GM18909 (cell line): Measurements from ENCODE around the gene TTLL3.
"Not testable (repeated sequence)": the region's sequence is repeated elsewhere in the genome, so short reads cannot be mapped to it uniquely, and the experiment has no call there.

Experiments
- ATAC-seq: cut with Tn5 transposase; IDR thresholded peaks from one replicate; pipeline ENCODE4 v1.9.1; 2021; ENCODE audit warnings: mild to moderate bottlenecking; ENCODE audit not compliant: unreplicated experiment, poor library complexity

The TTLL3 gene

GRCh38 chr3:9863058-9863772 lies 53.2 kb downstream of the TTLL3 start:
- no peak for ATAC-seq

DNA sequence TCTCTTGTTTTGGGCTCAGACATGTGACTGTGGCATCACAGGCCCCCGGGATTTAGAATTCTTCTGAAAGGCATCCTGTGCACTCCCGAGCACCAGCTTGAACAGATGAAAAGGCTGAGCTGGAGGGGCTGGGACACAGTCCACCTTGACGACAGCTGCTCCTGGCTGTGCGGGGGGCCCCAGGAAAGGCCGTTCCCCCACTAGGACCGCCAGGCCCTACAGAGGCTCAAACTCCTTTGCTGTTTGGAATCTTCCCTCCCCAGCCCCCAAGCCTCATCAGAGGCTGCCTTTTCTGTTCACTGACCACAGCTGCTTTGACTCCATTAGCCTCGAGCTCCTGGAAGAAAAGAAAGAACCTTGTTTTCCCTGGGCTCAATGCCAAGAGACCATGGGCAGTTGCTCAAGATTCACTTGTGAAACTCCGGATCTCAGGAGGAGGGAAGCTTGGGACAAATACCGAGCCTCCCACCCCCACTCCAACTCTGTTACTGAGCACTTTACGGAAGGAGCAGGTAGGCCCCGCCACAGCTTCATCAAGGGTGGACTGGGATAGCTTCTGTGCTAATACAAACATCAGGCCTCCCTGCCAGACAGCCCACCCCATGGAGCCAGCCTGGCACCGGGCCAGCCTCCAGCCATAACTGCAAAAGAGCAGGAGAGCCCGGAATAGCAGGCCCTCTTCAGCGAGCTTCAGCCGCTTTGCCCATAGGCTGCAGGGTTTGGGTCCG lies 54.3 kb downstream of the TTLL3 start:
- ATAC-seq: no peak

- ATAC-seq: not testable (repeated sequence)
Measured at GRCh38 chr3:9865125-9865637, 55.1 kb downstream of the TTLL3 start.

- no peak for ATAC-seq
Measured at GRCh38 chr3:9866639-9867038, 56.6 kb downstream of the TTLL3 start.

- ATAC-seq: no peak
Measured at GRCh38 chr3:9867106-9867505, 57.0 kb downstream of the TTLL3 start.

- ATAC-seq: no peak
Measured at GRCh38 chr3:9869955-9870354, 59.9 kb downstream of the TTLL3 start.

GRCh38 chr3:9870978-9871377 lies 60.9 kb downstream of the TTLL3 start:
- ATAC-seq: no peak

GRCh38 chr3:9872067-9872466 lies 62.0 kb downstream of the TTLL3 start:
- ATAC-seq: not testable (repeated sequence)

DNA sequence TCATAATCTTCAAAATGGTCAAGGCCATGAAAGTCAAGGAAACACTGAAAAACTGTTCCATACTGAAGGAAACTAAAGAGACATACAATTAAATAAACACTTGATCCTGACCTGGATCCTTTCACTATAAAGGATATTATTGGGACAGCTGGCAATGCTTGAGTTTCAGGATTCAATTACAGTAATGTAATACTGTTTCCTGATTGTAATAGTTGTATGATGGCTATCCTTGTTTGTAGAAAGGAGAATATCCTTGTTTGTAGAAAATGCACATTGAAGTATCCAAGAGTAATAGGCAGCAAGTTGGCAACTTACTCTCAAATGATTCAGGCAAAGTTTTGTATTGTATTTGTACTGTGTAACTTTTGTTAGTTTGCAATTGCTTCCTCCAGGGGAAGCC lies 65.4 kb downstream of the TTLL3 start:
- ATAC-seq: no peak

GRCh38 chr3:9876255-9876654 lies 66.2 kb downstream of the TTLL3 start:
- not testable (repeated sequence) for ATAC-seq

- ATAC-seq: no peak
Measured at GRCh38 chr3:9876991-9877390, 66.9 kb downstream of the TTLL3 start.

DNA sequence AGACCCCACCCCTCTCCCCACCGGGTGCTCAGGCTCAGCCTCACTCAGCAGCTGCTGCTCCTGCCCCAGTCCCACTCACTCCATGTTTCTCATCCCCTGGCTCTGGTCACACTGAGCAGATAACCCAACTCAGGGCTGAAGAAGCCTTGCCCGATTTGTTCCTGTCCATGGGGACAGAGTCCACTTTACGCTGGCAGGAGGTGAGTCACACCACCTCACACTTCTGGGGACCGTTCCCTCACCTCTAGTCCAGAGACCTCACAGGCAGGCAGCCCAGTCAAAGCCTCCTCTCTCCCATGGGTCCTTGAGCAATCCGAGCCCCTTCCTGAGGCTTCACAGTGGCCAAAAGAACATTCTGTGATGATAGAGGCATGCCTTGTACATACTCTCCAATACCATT lies 68.6 kb downstream of the TTLL3 start:
- no peak for ATAC-seq

GRCh38 chr3:9879830-9880549 lies 69.9 kb downstream of the TTLL3 start, which contains the start of gene CIDEC:
TSS of gene CIDEC (minus strand) at chr3:9880253. CDS start at chr3:9878486, 1,767 bp downstream.
- no peak for ATAC-seq

DNA sequence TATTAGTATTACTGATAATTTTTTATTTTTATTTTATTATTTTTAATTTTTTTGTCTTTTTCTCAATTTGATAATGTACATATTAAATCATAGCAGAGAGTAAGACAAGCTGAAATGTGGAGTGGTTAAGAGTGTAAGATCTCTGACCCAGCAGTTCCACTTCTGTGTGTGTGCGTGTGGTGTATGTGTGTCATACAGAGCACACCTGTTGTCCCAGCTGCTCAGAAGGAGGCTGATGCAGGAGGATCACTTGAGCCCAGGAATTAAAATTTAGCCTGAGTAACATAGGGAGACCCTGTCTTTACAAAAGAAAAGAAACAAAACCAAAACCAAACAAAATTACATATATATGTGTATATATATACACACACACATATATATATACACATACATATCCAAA lies 71.4 kb downstream of the TTLL3 start:
- ATAC-seq: no peak

DNA sequence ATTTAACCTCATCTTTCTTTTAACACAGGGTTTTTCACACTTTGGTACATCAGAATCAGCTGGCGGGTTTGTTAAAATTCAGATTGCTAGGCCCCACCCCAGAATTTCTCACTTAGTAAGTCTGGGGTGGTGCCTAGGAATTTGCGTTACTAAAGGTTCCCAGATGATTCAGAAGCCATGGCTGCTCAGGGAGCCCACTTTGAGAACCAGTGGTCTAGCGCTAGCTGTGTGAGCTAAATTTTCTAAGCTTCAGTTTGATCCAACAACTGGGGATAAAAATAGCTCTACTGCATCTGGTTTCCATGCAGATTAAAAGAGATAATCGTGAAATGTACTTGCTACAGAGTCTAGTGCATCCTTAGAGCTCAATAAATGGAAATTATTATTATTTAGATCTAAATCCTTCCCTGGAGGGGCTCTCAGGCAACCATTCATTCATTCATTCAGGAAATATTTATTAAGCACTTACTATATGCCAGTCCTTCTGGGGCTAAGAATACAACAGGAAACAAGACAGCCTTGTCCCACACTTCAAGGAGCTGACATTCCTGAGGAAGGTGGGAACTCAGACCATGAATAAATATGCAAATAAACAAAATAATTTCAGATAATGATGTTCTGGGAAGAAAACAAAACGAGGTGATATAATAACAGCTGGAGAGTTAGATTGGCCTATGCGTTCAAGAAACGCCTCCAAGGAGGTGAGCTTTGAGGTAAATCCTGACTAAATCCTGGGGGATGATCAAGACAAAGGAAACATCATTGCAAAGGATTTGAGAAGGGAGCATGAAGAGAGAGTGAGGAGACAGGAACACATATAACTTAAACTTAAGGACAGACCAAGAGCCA lies 73.9 kb downstream of the TTLL3 start:
- no peak for ATAC-seq

DNA sequence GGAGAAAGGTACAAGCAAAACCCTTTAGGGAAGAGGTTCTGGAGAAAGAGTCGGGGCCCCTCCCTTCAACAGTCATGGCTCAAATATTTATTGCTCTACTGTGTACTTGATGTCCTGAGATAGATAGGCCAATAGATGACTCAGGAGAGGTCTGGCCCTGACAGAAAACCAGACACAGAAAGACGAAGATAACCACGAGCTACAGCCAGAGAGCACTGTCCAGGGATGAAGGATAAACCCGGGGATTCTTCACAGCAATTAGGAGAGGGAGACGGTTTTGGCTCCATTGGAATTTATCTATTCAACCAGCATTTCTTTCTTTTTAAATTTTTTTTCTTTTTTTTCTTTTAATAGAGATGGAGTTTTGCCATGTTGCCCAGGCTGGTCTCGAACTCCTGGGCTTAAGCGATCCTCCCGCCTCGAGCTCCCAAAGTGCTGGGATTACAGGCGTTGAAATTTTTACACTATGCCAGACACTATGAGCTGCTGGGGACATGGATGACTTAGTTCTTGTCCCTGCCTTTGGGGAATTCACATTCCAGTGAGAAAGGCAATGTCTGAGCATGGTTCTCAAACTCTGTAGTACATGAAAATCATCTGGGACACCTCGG lies 74.6 kb downstream of the TTLL3 start:
- no peak for ATAC-seq
